Prostate gland (tissue), 2 donors: Measurements from ENCODE around the gene AK8.
"Not testable (repeated sequence)": the region's sequence is repeated elsewhere in the genome, so short reads cannot be mapped to it uniquely, and the experiment has no call there.

Experiments
- POLR2A ChIP-seq: fragments of 450-650 bp; IDR thresholded peaks from one replicate; pipeline ENCODE4 v1.6.1; 2016; ENCODE audit warnings: antibody characterized with exemption, mild to moderate bottlenecking
- POLR2AphosphoS5 ChIP-seq: sonication (generic); formaldehyde crosslinking; IDR thresholded peaks from one replicate; pipeline ENCODE4 v1.6.1; 2017; ENCODE audit warnings: antibody characterized with exemption
- TF ChIP-seq, protein P1 (sequence below), 4 experiments: fragments of 200-600 bp in 2 of 4; fragments of 450-650 bp in 2 of 4; sonication (generic) in 2 of 4; IDR thresholded peaks; 1 replicate in 3 of 4; 2 replicates in 1 of 4; pipeline ENCODE4 v1.5.1; 2016 to 2019; ENCODE audit warnings: antibody characterized with exemption in 4 of 4, mild to moderate bottlenecking in 2 of 4, moderate library complexity in 2 of 4

DNA sequence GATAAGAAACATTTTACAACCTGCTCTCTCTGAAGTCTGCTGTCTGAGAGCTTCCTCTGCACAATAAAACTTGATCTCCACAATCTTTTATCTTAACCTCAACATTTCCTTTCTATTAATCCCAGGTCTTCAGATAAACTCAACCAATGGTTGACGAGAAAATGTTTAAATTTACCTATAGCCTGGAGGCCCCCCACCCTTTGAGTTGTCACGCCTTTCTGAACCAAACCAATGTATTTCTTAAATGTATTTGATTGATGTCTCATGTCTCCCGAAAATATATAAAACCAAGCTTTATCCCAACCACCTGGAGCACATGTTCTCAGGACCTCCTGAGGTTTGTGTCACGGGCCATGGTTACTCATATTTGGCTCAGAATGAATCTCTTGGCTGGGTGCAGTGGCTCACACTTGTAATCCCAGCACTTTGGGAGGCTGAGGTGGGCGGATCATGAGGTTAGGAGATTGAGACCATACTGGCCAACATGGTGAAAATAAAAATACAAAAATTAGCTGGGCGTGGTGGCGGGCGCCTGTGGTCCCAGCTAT, 159.6 kb downstream of the AK8 start:
- not testable (repeated sequence) for TF ChIP-seq POLR2A, POLR2AphosphoS5
- TF ChIP-seq, protein P1, sequence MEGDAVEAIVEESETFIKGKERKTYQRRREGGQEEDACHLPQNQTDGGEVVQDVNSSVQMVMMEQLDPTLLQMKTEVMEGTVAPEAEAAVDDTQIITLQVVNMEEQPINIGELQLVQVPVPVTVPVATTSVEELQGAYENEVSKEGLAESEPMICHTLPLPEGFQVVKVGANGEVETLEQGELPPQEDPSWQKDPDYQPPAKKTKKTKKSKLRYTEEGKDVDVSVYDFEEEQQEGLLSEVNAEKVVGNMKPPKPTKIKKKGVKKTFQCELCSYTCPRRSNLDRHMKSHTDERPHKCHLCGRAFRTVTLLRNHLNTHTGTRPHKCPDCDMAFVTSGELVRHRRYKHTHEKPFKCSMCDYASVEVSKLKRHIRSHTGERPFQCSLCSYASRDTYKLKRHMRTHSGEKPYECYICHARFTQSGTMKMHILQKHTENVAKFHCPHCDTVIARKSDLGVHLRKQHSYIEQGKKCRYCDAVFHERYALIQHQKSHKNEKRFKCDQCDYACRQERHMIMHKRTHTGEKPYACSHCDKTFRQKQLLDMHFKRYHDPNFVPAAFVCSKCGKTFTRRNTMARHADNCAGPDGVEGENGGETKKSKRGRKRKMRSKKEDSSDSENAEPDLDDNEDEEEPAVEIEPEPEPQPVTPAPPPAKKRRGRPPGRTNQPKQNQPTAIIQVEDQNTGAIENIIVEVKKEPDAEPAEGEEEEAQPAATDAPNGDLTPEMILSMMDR (IDR thresholded peaks at IDR 0.05) = not testable (repeated sequence)
